Activated CD8-positive, alpha-beta T cell treated with anti-CD3 and anti-CD28 coated beads for 36 hours (primary cell): ENCODE data around the gene ASB2. TPM values are rescaled to one million over a fixed set of nuclear protein-coding genes. Genes with fewer than 3 reads are reported as not detected.

Experiments
- ATAC-seq: fragments of 200-7000 bp; cut with Tn5 transposase; one replicate; pipeline ENCODE4 v1.10.0; 2021; ENCODE audit warnings: mild to moderate bottlenecking, moderate library complexity
- CTCF ChIA-PET: fragments of 350-600 bp; sonication (Branson Sonifier 250); formaldehyde crosslinking; loops from one replicate; lab custom pipeline; 2021; ENCODE audit warnings: antibody characterized with exemption; lab: Charles Lee
- POLR2A ChIA-PET: fragments of 350-600 bp; sonication (Branson Sonifier 250); formaldehyde crosslinking; loops from one replicate; lab custom pipeline; 2021; ENCODE audit warnings: antibody characterized with exemption; lab: Charles Lee
- DNase-seq: peaks from one replicate; pipeline ENCODE4 v3.0.0-alpha.2; 2020
- H3K27ac Mint-ChIP-seq: one replicate; pipeline ENCODE4 v1.8.0; 2021; ENCODE audit warnings: mild to moderate bottlenecking, mixed read lengths
- H3K27me3 Mint-ChIP-seq: one replicate; pipeline ENCODE4 v1.8.0; 2021; ENCODE audit warnings: mixed read lengths
- H3K36me3 Mint-ChIP-seq: one replicate; pipeline ENCODE4 v1.8.0; 2021; ENCODE audit warnings: low read depth, mixed read lengths
- H3K4me1 Mint-ChIP-seq: one replicate; pipeline ENCODE4 v1.8.0; 2021; ENCODE audit warnings: low read depth, mixed read lengths
- H3K4me3 Mint-ChIP-seq: one replicate; pipeline ENCODE4 v1.8.0; 2021; ENCODE audit warnings: mild to moderate bottlenecking, moderate library complexity, mixed read lengths
- H3K9me3 Mint-ChIP-seq: one replicate; pipeline ENCODE4 v1.8.0; 2021; ENCODE audit warnings: mixed read lengths
- CTCF ChIP-seq: fragments of 200-600 bp; IDR thresholded peaks from one replicate; pipeline ENCODE4 v1.8.0; 2022; ENCODE audit warnings: antibody characterized with exemption, mild to moderate bottlenecking
- intact Hi-C: fragments of 100-400 bp; cut with micrococcal nuclease; formaldehyde crosslinking; loops from one replicate; pipeline ENCODE4 v1.10.0; 2022
- total RNA-seq, 2 experiments: library from RNA; stranded (reverse); gene quantifications; one replicate each; pipeline ENCODE4 v1.2.3, GENCODE V29; 2021

The ASB2 gene
- total RNA-seq, 2 experiments from 2014 or later, result 11.7 to 12.7 TPM

DNA sequence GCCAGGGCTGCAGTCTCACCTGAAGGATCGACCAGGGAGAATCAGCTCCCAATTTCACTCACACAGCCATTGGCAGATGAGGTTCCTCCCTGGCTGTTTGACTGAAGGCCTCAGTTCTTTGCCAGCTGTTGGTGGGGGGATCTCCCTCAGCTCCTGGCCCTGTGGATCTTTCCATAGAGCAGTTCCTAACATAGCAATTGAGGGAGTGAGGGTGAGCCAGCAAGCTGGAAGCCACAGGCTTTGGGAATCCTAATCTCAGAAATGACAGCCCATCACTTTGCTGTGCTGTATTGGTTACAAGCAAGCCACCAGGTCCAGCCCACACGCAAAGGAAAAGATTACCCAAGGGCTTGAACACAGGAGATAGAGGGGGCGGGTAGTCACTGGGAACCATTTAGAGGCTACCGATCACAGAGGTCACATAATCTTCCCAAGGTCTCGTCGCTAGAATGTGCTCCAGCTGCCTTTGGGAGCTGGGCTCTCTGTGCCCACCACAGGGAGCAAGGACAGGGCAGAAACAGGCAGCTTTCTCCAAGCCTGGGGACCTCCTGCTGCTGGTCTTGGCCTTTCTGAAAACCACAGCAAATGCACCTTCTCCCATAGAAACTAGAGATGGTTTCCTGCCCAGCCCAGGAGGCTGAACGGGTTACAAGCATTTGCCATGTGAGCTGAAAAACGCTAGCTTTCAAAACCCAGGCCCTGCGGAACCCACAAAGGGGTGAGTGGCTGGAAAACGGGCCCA lies 45.2 kb upstream of the ASB2 start:
- intact Hi-C loops, result no loop called here
- no peak for TF ChIP-seq CTCF
- ChIA-PET POLR2A (interaction anchor here (0.9 to 1.0 kb wide), 2 partner anchors 82 to 94 kb away, joined by 3 read pairs; no protein-coding TSS in a partner anchor), CTCF (interaction anchor here (1.1 to 4.0 kb wide), 8 partner anchors 14 to 115 kb away, joined by 3 to 31 read pairs (median 10); no protein-coding TSS in a partner anchor)
- H3K36me3 Mint-ChIP-seq, result no peaks in the 10 kb centered on the region
- peak; percentile 50 for ATAC-seq
- H3K4me3 Mint-ChIP-seq, result no peak overlapping the region
- no peaks in the 10 kb centered on the region for H3K9me3 Mint-ChIP-seq
- peaks cover 32% of the 10 kb centered on the region for H3K4me1 Mint-ChIP-seq
- H3K27me3 Mint-ChIP-seq, result peaks cover 3% of the 10 kb centered on the region
- H3K27ac Mint-ChIP-seq, result peak overlapping the region; percentile 67
- DNase-seq, result peak; percentile 73

DNA sequence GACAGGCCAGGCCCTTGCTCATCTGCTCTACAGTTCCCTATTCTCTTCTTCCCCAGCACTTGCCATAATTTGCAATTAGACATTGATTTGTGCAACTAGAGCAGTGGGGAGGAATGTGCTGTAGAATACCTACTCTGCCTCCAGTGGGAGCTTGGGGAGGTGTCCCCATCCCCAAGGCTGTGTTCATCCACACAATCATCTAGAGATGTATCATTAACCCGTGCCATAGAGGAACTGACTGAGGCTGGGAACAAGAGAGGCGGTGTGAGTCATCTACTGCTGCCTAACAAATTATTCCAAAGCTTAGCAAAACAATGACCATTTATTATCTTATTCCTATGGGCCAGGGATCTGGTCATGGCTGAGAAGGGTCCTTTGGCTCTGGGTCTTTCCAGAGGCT lies 44.6 kb upstream of the ASB2 start:
- ATAC-seq (no peak), DNase-seq (no peak)
- ChIA-PET CTCF (interaction anchor here (1.1 to 4.0 kb wide), 7 partner anchors 14 to 116 kb away, joined by 3 to 31 read pairs (median 12); no protein-coding TSS in a partner anchor), POLR2A (interaction anchor here (0.9 kb wide), 1 partner anchor 94 kb away, joined by 3 read pairs; no protein-coding TSS in a partner anchor)
- Mint-ChIP-seq H3K4me1 (peaks cover 32% of the 10 kb centered on the region), H3K27ac (no peak overlapping the region), H3K27me3 (peaks cover 3% of the 10 kb centered on the region), H3K4me3 (no peak overlapping the region), H3K9me3 (no peaks in the 10 kb centered on the region), H3K36me3 (no peaks in the 10 kb centered on the region)
- intact Hi-C loops, result no loop called here
- no peak for TF ChIP-seq CTCF

- Mint-ChIP-seq H3K4me3 (no peak overlapping the region), H3K27ac (no peak overlapping the region), H3K9me3 (no peaks in the 10 kb centered on the region), H3K36me3 (no peaks in the 10 kb centered on the region), H3K4me1 (peaks cover 28% of the 10 kb centered on the region), H3K27me3 (peaks cover 3% of the 10 kb centered on the region)
- CTCF ChIA-PET, result interaction anchor here (1.5 to 4.0 kb wide), 5 partner anchors 15 to 116 kb away, joined by 4 to 31 read pairs (median 16); no protein-coding TSS in a partner anchor
- no peak for ATAC-seq
- intact Hi-C loops, result no loop called here
- POLR2A ChIA-PET, result no interaction called here
- TF ChIP-seq CTCF, result no peak
- no peak for DNase-seq
Observed at GRCh38 chr14:94020267-94020666, 43.9 kb upstream of the ASB2 start.

DNA sequence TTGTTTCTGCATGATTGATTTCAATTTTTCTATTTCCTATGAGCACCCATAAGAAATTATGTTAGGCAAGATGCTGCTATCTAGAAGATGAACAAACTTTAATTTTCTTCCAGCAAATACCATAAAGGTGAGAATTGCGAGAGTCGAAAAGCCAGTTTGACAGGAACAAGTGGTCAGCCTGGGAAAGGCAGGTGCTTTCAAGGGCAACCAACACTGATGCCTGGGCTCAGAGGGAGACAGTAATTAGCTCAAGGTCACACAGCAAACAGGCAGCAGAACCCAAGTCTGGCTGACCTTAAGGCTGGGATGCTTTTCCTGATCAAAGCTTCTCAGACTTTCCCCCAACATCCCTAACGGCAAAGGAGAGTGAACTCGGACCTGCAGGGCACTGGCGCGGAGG lies 43.0 kb upstream of the ASB2 start:
- H3K36me3 Mint-ChIP-seq, result no peaks in the 10 kb centered on the region
- H3K27ac Mint-ChIP-seq, result no peak overlapping the region
- no peak for DNase-seq
- no peak overlapping the region for H3K4me3 Mint-ChIP-seq
- intact Hi-C loops, result no loop called here
- peaks cover 3% of the 10 kb centered on the region for H3K27me3 Mint-ChIP-seq
- ChIA-PET CTCF (interaction anchor here (1.5 to 4.0 kb wide), 5 partner anchors 16 to 117 kb away, joined by 4 to 31 read pairs (median 16); no protein-coding TSS in a partner anchor), POLR2A (no interaction called here)
- no peak for TF ChIP-seq CTCF
- H3K9me3 Mint-ChIP-seq, result no peaks in the 10 kb centered on the region
- peaks cover 28% of the 10 kb centered on the region for H3K4me1 Mint-ChIP-seq
- ATAC-seq, result no peak

DNA sequence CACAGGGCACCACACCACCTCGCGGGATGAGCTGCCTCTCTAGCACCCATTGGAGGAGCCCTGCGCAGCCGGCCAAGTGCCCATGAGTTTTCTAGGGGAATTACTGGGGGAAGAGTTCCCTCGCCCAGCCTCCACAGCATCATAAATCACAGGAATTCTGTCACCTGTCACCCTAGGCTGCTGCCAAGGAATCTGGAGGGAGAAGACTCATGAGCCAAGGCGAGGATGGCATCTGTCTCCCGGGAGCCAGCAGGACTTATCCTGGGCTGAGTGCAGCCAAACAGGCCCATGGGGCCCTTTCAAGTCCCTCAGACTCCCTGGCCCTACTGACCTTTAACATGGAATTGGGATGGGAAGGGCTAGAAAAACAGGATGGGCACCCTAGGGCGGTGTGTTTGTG lies 41.9 kb upstream of the ASB2 start:
- Mint-ChIP-seq H3K4me1 (peaks cover 28% of the 10 kb centered on the region), H3K27me3 (peaks cover 3% of the 10 kb centered on the region), H3K9me3 (no peaks in the 10 kb centered on the region), H3K27ac (no peak overlapping the region), H3K4me3 (no peak overlapping the region), H3K36me3 (no peaks in the 10 kb centered on the region)
- intact Hi-C loops, result no loop called here
- CTCF ChIA-PET, result interaction anchor here (1.2 to 3.5 kb wide), 6 partner anchors 11 to 118 kb away, joined by 3 to 17 read pairs (median 6); partner anchors contain the start of gene IFI27L2
- no peak for TF ChIP-seq CTCF
- POLR2A ChIA-PET, result no interaction called here
- no peak for DNase-seq
- ATAC-seq, result no peak
